Hepatocyte (in vitro differentiated cells): ENCODE data around the gene LBHD2. TPM values are rescaled to one million over a fixed set of nuclear protein-coding genes. Genes with fewer than 3 reads are reported as not detected.
A peak's percentile ranks its signal among the peaks of the same experiment; 100 is the strongest.

Experiments
- DNase-seq: peaks from one replicate; pipeline ENCODE4 v3.0.0-alpha.2; 2016; ENCODE audit warnings: low spot score
- H2AFZ ChIP-seq: fragments of 200-600 bp; sonication (generic); 2 replicates; pipeline ENCODE4 v1.6.0; 2016; ENCODE audit warnings: antibody characterized with exemption, mild to moderate bottlenecking
- H3K27ac ChIP-seq: fragments of 200-600 bp; sonication (generic); 2 replicates; pipeline ENCODE4 v1.5.1; 2016; ENCODE audit warnings: mild to moderate bottlenecking
- H3K27me3 ChIP-seq: fragments of 200-600 bp; sonication (generic); 2 replicates; pipeline ENCODE4 v1.6.1; 2016
- H3K36me3 ChIP-seq: fragments of 200-600 bp; sonication (generic); replicated peaks from 2 replicates; pipeline ENCODE4 v1.5.1; 2016; ENCODE audit warnings: low read depth; ENCODE audit not compliant: insufficient read depth
- H3K4me1 ChIP-seq: fragments of 200-600 bp; sonication (generic); 2 replicates; pipeline ENCODE4 v1.5.1; 2016; ENCODE audit warnings: mild to moderate bottlenecking, moderate library complexity; ENCODE audit not compliant: insufficient read depth
- H3K4me2 ChIP-seq: fragments of 200-600 bp; sonication (generic); 2 replicates; pipeline ENCODE4 v1.6.0; 2016
- H3K4me3 ChIP-seq: fragments of 200-600 bp; sonication (generic); 2 replicates; pipeline ENCODE4 v1.5.1; 2016; ENCODE audit warnings: mild to moderate bottlenecking
- H3K79me2 ChIP-seq: fragments of 200-600 bp; sonication (generic); 2 replicates; pipeline ENCODE4 v1.6.0; 2017; ENCODE audit warnings: mild to moderate bottlenecking
- H3K9me2 ChIP-seq: fragments of 200-600 bp; sonication (generic); replicated peaks from 2 replicates; pipeline ENCODE4 v1.6.0; 2017; ENCODE audit warnings: mild to moderate bottlenecking; ENCODE audit not compliant: insufficient read depth
- H3K9me3 ChIP-seq: fragments of 200-600 bp; sonication (generic); 2 replicates; pipeline ENCODE4 v1.5.1; 2016; ENCODE audit warnings: low read depth, mild to moderate bottlenecking
- H4K20me1 ChIP-seq: fragments of 200-600 bp; sonication (generic); 2 replicates; pipeline ENCODE4 v1.6.0; 2016; ENCODE audit warnings: mild to moderate bottlenecking; ENCODE audit not compliant: insufficient read depth, poor library complexity, severe bottlenecking
- CTCF ChIP-seq: fragments of 200-600 bp; sonication (generic); IDR thresholded peaks from 2 replicates; pipeline ENCODE4 v1.5.1; 2016; ENCODE audit warnings: antibody characterized with exemption, mild to moderate bottlenecking; ENCODE audit not compliant: poor library complexity
- EZH2 ChIP-seq: fragments of 200-600 bp; sonication (generic); IDR thresholded peaks from 2 replicates; pipeline ENCODE4 v1.6.1; 2016; ENCODE audit warnings: antibody characterized with exemption, mild to moderate bottlenecking, borderline replicate concordance
- EZH2phosphoT487 ChIP-seq: fragments of 200-600 bp; sonication (generic); IDR thresholded peaks from one replicate; pipeline ENCODE4 v1.6.1; 2018; ENCODE audit warnings: antibody characterized with exemption, mild to moderate bottlenecking, low read depth, moderate library complexity; ENCODE audit not compliant: unreplicated experiment, severe bottlenecking
- WGBS: methylation state at CpG from one replicate; pipeline ENCODE4 v1.1.6; 2016; ENCODE audit warnings: low lambda C conversion rate; ENCODE audit errors: missing lambda C conversion rate; 5-methylcytosine and 5-hydroxymethylcytosine counted together
- polyA plus RNA-seq: library from polyadenylated mRNA; unstranded; fragments of >200 nt; fragmentation: Nextera tagmentation; extraction: Ambion mirVana; gene quantifications from 2 replicates; pipeline ENCODE4 v1.2.1, GENCODE V29; 2016
- total RNA-seq: library from RNA; depleted of rRNA; stranded (reverse); fragments of >200 nt; gene quantifications from 2 replicates; pipeline ENCODE4 v1.2.3, GENCODE V29; 2014

LBHD2 gene
- total and polyA plus RNA-seq, 2 experiments from 2014 or later, result 0.21 TPM; not detected in 1

- TF ChIP-seq EZH2phosphoT487 (no peak), CTCF (no peak), EZH2 (no peak)
- WGBS, result 65% methylated on average over 8 of the region's 8 CpGs
- H3K36me3 ChIP-seq, result no peaks in the 10 kb centered on the region
- no peak overlapping the region for H3K4me3 ChIP-seq
- H3K4me1 ChIP-seq, result peaks cover 10% of the 10 kb centered on the region
- peak overlapping the region; percentile 78 for H3K27ac ChIP-seq
- H2AFZ ChIP-seq, result no peak overlapping the region
- no peaks in the 10 kb centered on the region for H3K9me3 ChIP-seq
- H3K9me2 ChIP-seq, result no peaks in the 10 kb centered on the region
- DNase-seq, result no peak
- H3K4me2 ChIP-seq, result peak overlapping the region; percentile 52
- no peaks in the 10 kb centered on the region for H4K20me1 ChIP-seq
- H3K79me2 ChIP-seq, result no peaks in the 10 kb centered on the region
- H3K27me3 ChIP-seq, result no peaks in the 10 kb centered on the region
Measured at GRCh38 chr14:103067231-103067954, 16.6 kb upstream of the LBHD2 start.

GRCh38 chr14:103068351-103069073 lies 15.5 kb upstream of the LBHD2 start:
- Histone ChIP-seq H2AFZ (no peak overlapping the region), H3K4me3 (no peak overlapping the region), H3K4me2 (no peak overlapping the region), H3K27ac (no peak overlapping the region), H3K9me3 (no peaks in the 10 kb centered on the region), H3K4me1 (peaks cover 13% of the 10 kb centered on the region), H3K36me3 (no peaks in the 10 kb centered on the region), H4K20me1 (no peaks in the 10 kb centered on the region), H3K9me2 (no peaks in the 10 kb centered on the region), H3K79me2 (no peaks in the 10 kb centered on the region), H3K27me3 (no peaks in the 10 kb centered on the region)
- TF ChIP-seq EZH2, result no peak
- no peak for TF ChIP-seq CTCF
- no peak for TF ChIP-seq EZH2phosphoT487
- DNase-seq, result no peak
- 87% methylated on average over 21 of the region's 22 CpGs for WGBS

GRCh38 chr14:103070263-103070885 lies 13.6 kb upstream of the LBHD2 start:
- Histone ChIP-seq H3K9me3 (no peaks in the 10 kb centered on the region), H3K27me3 (no peaks in the 10 kb centered on the region), H3K4me2 (no peak overlapping the region), H3K4me3 (no peak overlapping the region), H3K9me2 (no peaks in the 10 kb centered on the region), H2AFZ (no peak overlapping the region), H4K20me1 (no peaks in the 10 kb centered on the region), H3K27ac (no peak overlapping the region), H3K79me2 (no peaks in the 10 kb centered on the region), H3K36me3 (no peaks in the 10 kb centered on the region), H3K4me1 (peaks cover 26% of the 10 kb centered on the region)
- no peak for DNase-seq
- 89% methylated on average over 8 of the region's 8 CpGs for WGBS
- TF ChIP-seq CTCF (no peak), EZH2 (no peak), EZH2phosphoT487 (no peak)
